Stimulated activated CD4-positive, alpha-beta T cell treated with anti-CD3 and anti-CD28 coated beads, Interleukin-1b, Interleukin-23, amount 100 ng/mL, for 1 hour (primary cell): Measurements from ENCODE around the gene CLDN5.
A peak's percentile ranks its signal among the peaks of the same experiment; 100 is the strongest.

Source experiments
- DNase-seq, 2 donors: peaks; one replicate each; pipeline ENCODE4 v3.0.0-alpha.2; 2020; ENCODE audit warnings: low read depth in 2 of 2

The CLDN5 gene

GRCh38 chr22:19480789-19481188 lies 43.4 kb downstream of the CLDN5 start:
- DNase-seq, result no peak

GRCh38 chr22:19480173-19480568 lies 44.0 kb downstream of the CLDN5 start:
- DNase-seq, result no peak

GRCh38 chr22:19479355-19480172 lies 44.6 kb downstream of the CLDN5 start, which contains the start of gene CDC45:
CDC45 (plus strand) TSS chr22:19479920; CDS start chr22:19479969, 49 bp downstream.
- DNase-seq, result peak; percentile 78 to 79

- peak; percentile 34 to 61 for DNase-seq
These were observed 45.3 kb downstream of the CLDN5 start, which contains the start of gene UFD1 for GRCh38 chr22:19478901-19479354. UFD1 (minus strand) TSS chr22:19479193; CDS start chr22:19479085, 108 bp downstream.

- DNase-seq, result no peak
These were observed 45.9 kb downstream of the CLDN5 start for GRCh38 chr22:19478045-19478900.

- DNase-seq, result no peak
These were observed 46.7 kb downstream of the CLDN5 start for GRCh38 chr22:19477321-19478044.

GRCh38 chr22:19476023-19476422 lies 48.2 kb downstream of the CLDN5 start:
- DNase-seq, result no peak

GRCh38 chr22:19473578-19473977 lies 50.6 kb downstream of the CLDN5 start:
- DNase-seq, result no peak
